Measurements from ENCODE around the gene TRUB2.

Gene TRUB2

GRCh38 chr9:128365525-128365924 lies 43.3 kb upstream of the TRUB2 start:
- no peak for DNase-seq (ENCODE audit: low read depth)
- no peak for TF ChIP-seq CTCF (IDR thresholded peaks at IDR 0.05; ENCODE audit: low read depth, low read length, missing control alignments)
- in situ Hi-C loops (cut with HindIII; ENCODE audit: low sequenced_read_pairs), result no loop called here
- H3K4me3 ChIP-seq (ENCODE audit: low read depth, low read length), result no peak overlapping the region

- in situ Hi-C loops (cut with HindIII; ENCODE audit: low sequenced_read_pairs), result no loop called here
- no peak for TF ChIP-seq CTCF (IDR thresholded peaks at IDR 0.05; ENCODE audit: low read depth, low read length, missing control alignments)
- no peak for DNase-seq (ENCODE audit: low read depth)
- no peak overlapping the region for H3K4me3 ChIP-seq (ENCODE audit: low read depth, low read length)
Observed at GRCh38 chr9:128362774-128363173, 40.5 kb upstream of the TRUB2 start.

- peak; percentile 63 for DNase-seq (ENCODE audit: low read depth)
- TF ChIP-seq CTCF (IDR thresholded peaks at IDR 0.05; ENCODE audit: low read depth, low read length, missing control alignments), result peak; percentile 85
- H3K4me3 ChIP-seq (ENCODE audit: low read depth, low read length), result peak overlapping the region; percentile 38
- in situ Hi-C loops (cut with HindIII; ENCODE audit: low sequenced_read_pairs), result no loop called here
Observed at GRCh38 chr9:128361986-128362646, 39.9 kb upstream of the TRUB2 start.

GRCh38 chr9:128361296-128361985 lies 39.2 kb upstream of the TRUB2 start:
- H3K4me3 ChIP-seq (ENCODE audit: low read depth, low read length), result no peak overlapping the region
- in situ Hi-C loops (cut with HindIII; ENCODE audit: low sequenced_read_pairs), result no loop called here
- no peak for TF ChIP-seq CTCF (IDR thresholded peaks at IDR 0.05; ENCODE audit: low read depth, low read length, missing control alignments)
- no peak for DNase-seq (ENCODE audit: low read depth)

- in situ Hi-C loops (cut with HindIII; ENCODE audit: low sequenced_read_pairs), result no loop called here
- H3K4me3 ChIP-seq (ENCODE audit: low read depth, low read length), result no peak overlapping the region
- DNase-seq (ENCODE audit: low read depth), result no peak
- TF ChIP-seq CTCF (IDR thresholded peaks at IDR 0.05; ENCODE audit: low read depth, low read length, missing control alignments), result no peak
Observed at GRCh38 chr9:128360826-128361225, 38.6 kb upstream of the TRUB2 start.

- no peak for DNase-seq (ENCODE audit: low read depth)
- no peak for TF ChIP-seq CTCF (IDR thresholded peaks at IDR 0.05; ENCODE audit: low read depth, low read length, missing control alignments)
- H3K4me3 ChIP-seq (ENCODE audit: low read depth, low read length), result no peak overlapping the region
- in situ Hi-C loops (cut with HindIII; ENCODE audit: low sequenced_read_pairs), result no loop called here
Observed at GRCh38 chr9:128358861-128359260, 36.6 kb upstream of the TRUB2 start.

Data from astrocyte of the cerebellum (primary cell).